HepG2 (cell line): Measurements from ENCODE around the gene CCDC197. TPM values are rescaled to one million over a fixed set of nuclear protein-coding genes. Genes with fewer than 3 reads are reported as not detected.
A peak's percentile ranks its signal among the peaks of the same experiment; 100 is the strongest.

Source experiments
- ATAC-seq: fragments of 200-7000 bp; cut with Tn5 transposase; 3 replicates; pipeline ENCODE4 v1.9.1; 2020; ENCODE audit warnings: mild to moderate bottlenecking, moderate library complexity
- BruUV-seq: library from RNA; stranded (reverse); fragments of 400-500 nt; replicated peaks from 2 replicates; lab custom pipeline; 2021; lab: Mats Ljungman, UMichigan
- CTCF ChIA-PET: fragments of 300-600 bp; formaldehyde crosslinking; extraction: SDS; loops from one replicate; lab custom pipeline; 2021; ENCODE audit warnings: low total read pairs, inconsistent platforms, low intra/inter-chr PET ratio; lab: Yijun Ruan, JAX
- POLR2A ChIA-PET: fragments of 350-600 bp; sonication (Branson Sonifier 250); formaldehyde crosslinking; loops from one replicate; lab custom pipeline; 2020; ENCODE audit warnings: antibody characterized with exemption, inconsistent platforms; lab: Yijun Ruan, JAX
- DNase-seq: peaks from one replicate; pipeline ENCODE4 v3.0.0-alpha.2; 2015; ENCODE audit warnings: low spot score
- FAIRE-seq: peaks from 3 replicates; lab custom pipeline; 2011; peaks lifted over from hg19 to GRCh38; lab: Jason Lieb, UNC
- H2AFZ ChIP-seq: one replicate; pipeline ENCODE4 v1.6.1; 2011; ENCODE audit warnings: low read length, inconsistent platforms
- H3K27ac ChIP-seq: fragments of 300-600 bp; 3 replicates; pipeline ENCODE4 v1.8.0; 2011; ENCODE audit warnings: mixed run types, mild to moderate bottlenecking, mixed read lengths, low read length, inconsistent platforms; ENCODE audit not compliant: insufficient read depth; ENCODE audit errors: extremely low read length
- H3K27me3 ChIP-seq, 2 experiments: fragments of 200-600 bp in 1 of 2; 2 replicates in 1 of 2; 3 replicates in 1 of 2; pipeline versions ENCODE4 v1.6.0 to v1.8.0; 2011; ENCODE audit warnings: low read length in 2 of 2, mild to moderate bottlenecking in 2 of 2, moderate library complexity in 2 of 2, inconsistent platforms in 1 of 2; ENCODE audit not compliant: insufficient read depth in 2 of 2, control insufficient read depth in 1 of 2
- H3K36me3 ChIP-seq, 2 experiments: fragments of 200-600 bp in 1 of 2; replicated peaks in 1 of 2; 2 replicates in 1 of 2; 3 replicates in 1 of 2; pipeline versions ENCODE4 v1.5.1 to v1.8.0; 2011; ENCODE audit warnings: low read length in 2 of 2, inconsistent platforms in 1 of 2; ENCODE audit not compliant: insufficient read depth in 2 of 2, control insufficient read depth in 1 of 2
- H3K4me1 ChIP-seq: 2 replicates; pipeline ENCODE4 v1.5.1; 2012; ENCODE audit warnings: low read length, inconsistent platforms; ENCODE audit not compliant: insufficient read depth
- H3K4me2 ChIP-seq: 2 replicates; pipeline ENCODE4 v1.6.0; 2011; ENCODE audit warnings: low read depth, low read length, inconsistent platforms
- H3K4me3 ChIP-seq, 3 experiments: fragments of 200-600 bp in 1 of 3; sonication (generic), shearing (Covaris generic) in 1 of 3; replicated peaks in 1 of 3; 2 replicates each; pipeline ENCODE4 v1.5.1; 2011 to 2016; ENCODE audit warnings: low read length in 3 of 3, inconsistent platforms in 2 of 3, low read depth in 2 of 3, mild to moderate bottlenecking in 2 of 3, control low read depth in 1 of 3, mixed read lengths in 1 of 3; ENCODE audit not compliant: insufficient read depth in 1 of 3
- H3K79me2 ChIP-seq: one replicate; pipeline ENCODE4 v1.6.1; 2011; ENCODE audit warnings: low read length, inconsistent platforms; ENCODE audit not compliant: insufficient read depth
- H3K9ac ChIP-seq: 2 replicates; pipeline ENCODE4 v1.6.0; 2011; ENCODE audit warnings: mild to moderate bottlenecking, low read depth, low read length, inconsistent platforms; ENCODE audit not compliant: insufficient read depth
- H3K9me3 ChIP-seq: 2 replicates; pipeline ENCODE4 v1.5.1; 2012; ENCODE audit warnings: mild to moderate bottlenecking, low read length
- H4K20me1 ChIP-seq: 2 replicates; pipeline ENCODE4 v1.6.0; 2011; ENCODE audit warnings: inconsistent platforms, mild to moderate bottlenecking, low read length, moderate library complexity; ENCODE audit not compliant: insufficient read depth
- KLF16 ChIP-seq, 2 experiments: sonication (generic) in 1 of 2; formaldehyde crosslinking in 1 of 2; IDR thresholded peaks; 2 replicates each; pipeline versions ENCODE4 v1.6.1 to v1.8.0; 2016 to 2023; ENCODE audit warnings: missing genetic modification reagents in 2 of 2, missing compliant biosample characterization in 1 of 2
- PAWR ChIP-seq: sonication (generic); formaldehyde crosslinking; IDR thresholded peaks from 2 replicates; pipeline ENCODE4 v1.4.0; 2020; ENCODE audit warnings: missing genetic modification reagents, mild to moderate bottlenecking, borderline replicate concordance
- RAD51 ChIP-seq: fragments of 450-650 bp; IDR thresholded peaks from 2 replicates; pipeline ENCODE4 v1.6.1; 2016; ENCODE audit warnings: borderline replicate concordance
- SIX1 ChIP-seq: sonication (generic); formaldehyde crosslinking; IDR thresholded peaks from 2 replicates; pipeline ENCODE4 v1.4.0; 2020; ENCODE audit warnings: missing genetic modification reagents, borderline replicate concordance
- WIZ ChIP-seq: sonication (generic); formaldehyde crosslinking; IDR thresholded peaks from 2 replicates; pipeline ENCODE4 v1.5.1; 2020; ENCODE audit warnings: mild to moderate bottlenecking, missing genetic modification reagents
- ZNF10 ChIP-seq: sonication (generic); formaldehyde crosslinking; IDR thresholded peaks from 2 replicates; pipeline ENCODE4 v1.4.0; 2020; ENCODE audit warnings: mild to moderate bottlenecking, low read depth, missing genetic modification reagents, borderline replicate concordance
- ZNF101 ChIP-seq: sonication (generic); formaldehyde crosslinking; IDR thresholded peaks from 2 replicates; pipeline ENCODE4 v1.4.0; 2020; ENCODE audit warnings: mild to moderate bottlenecking, low read depth, missing genetic modification reagents, borderline replicate concordance
- ZNF121 ChIP-seq: sonication (generic); formaldehyde crosslinking; IDR thresholded peaks from 2 replicates; pipeline ENCODE4 v1.5.0; 2020; ENCODE audit warnings: mild to moderate bottlenecking, missing genetic modification reagents
- ZNF563 ChIP-seq: sonication (generic); formaldehyde crosslinking; IDR thresholded peaks from 2 replicates; pipeline ENCODE4 v1.8.0; 2022; ENCODE audit warnings: mild to moderate bottlenecking, moderate library complexity, missing genetic modification reagents
- ZNF605 ChIP-seq: sonication (generic); formaldehyde crosslinking; IDR thresholded peaks from 2 replicates; pipeline ENCODE4 v1.8.0; 2022; ENCODE audit warnings: mild to moderate bottlenecking, missing genetic modification reagents
- WGBS: methylation state at CpG from one replicate; pipeline ENCODE4 v1.1.6; 2017; ENCODE audit warnings: low lambda C conversion rate; 5-methylcytosine and 5-hydroxymethylcytosine counted together
- in situ Hi-C: cut with HindIII; loops from 2 replicates; pipeline ENCODE4 v1.10.0; 2017; ENCODE audit warnings: low pct_unique_long_range_greater_than_20kb; ENCODE audit not compliant: extremely low pct_ligation_motif_present
- intact Hi-C: fragments of 100-400 bp; cut with micrococcal nuclease; formaldehyde crosslinking; loops from one replicate; pipeline ENCODE4 v1.10.0; 2022; ENCODE audit not compliant: unreplicated experiment
- polyA plus RNA-seq, 8 experiments: library from polyadenylated mRNA; depleted of rRNA in 3 of 8; stranded (reverse) in 7 of 8; unstranded in 1 of 8; fragments of >200 nt; fragmentation: Illumina TruSeq in 4 of 8; extraction: Trizol in 4 of 8; gene quantifications; 2 replicates each; pipeline versions ENCODE4 v1.2.1 to v1.2.3, GENCODE V29; 2011 to 2016; ENCODE audit warnings: low read depth in 4 of 8, missing spikeins in 1 of 8, mixed read lengths in 1 of 8; ENCODE audit not compliant: insufficient read depth in 1 of 8
- total RNA-seq, 5 experiments: library from RNA; depleted of rRNA; stranded (reverse); fragments of >200 nt; fragmentation: Illumina TruSeq; extraction: Trizol; gene quantifications; 2 replicates each; pipeline ENCODE4 v1.2.3, GENCODE V29; 2016; ENCODE audit warnings: low read depth in 1 of 5
- TF ChIP-seq, protein P1 (sequence below): sonication (generic); formaldehyde crosslinking; IDR thresholded peaks from 2 replicates; pipeline ENCODE4 v1.5.1; 2020; ENCODE audit warnings: mild to moderate bottlenecking, missing genetic modification reagents, moderate library complexity
- TF ChIP-seq, protein P2 (sequence below): sonication (generic); formaldehyde crosslinking; IDR thresholded peaks from 2 replicates; pipeline ENCODE4 v1.4.0; 2020; ENCODE audit warnings: missing genetic modification reagents
- TF ChIP-seq, protein P3 (sequence below): sonication (generic); formaldehyde crosslinking; IDR thresholded peaks from 2 replicates; pipeline ENCODE4 v1.9.0; 2021; ENCODE audit warnings: missing genetic modification reagents, borderline replicate concordance

The CCDC197 gene
- total and polyA plus RNA-seq, 2 of the 13 experiments (the other 11 are each of a cell fraction or from before 2014, with no cell fraction given) = 0.11 to 0.13 TPM

DNA sequence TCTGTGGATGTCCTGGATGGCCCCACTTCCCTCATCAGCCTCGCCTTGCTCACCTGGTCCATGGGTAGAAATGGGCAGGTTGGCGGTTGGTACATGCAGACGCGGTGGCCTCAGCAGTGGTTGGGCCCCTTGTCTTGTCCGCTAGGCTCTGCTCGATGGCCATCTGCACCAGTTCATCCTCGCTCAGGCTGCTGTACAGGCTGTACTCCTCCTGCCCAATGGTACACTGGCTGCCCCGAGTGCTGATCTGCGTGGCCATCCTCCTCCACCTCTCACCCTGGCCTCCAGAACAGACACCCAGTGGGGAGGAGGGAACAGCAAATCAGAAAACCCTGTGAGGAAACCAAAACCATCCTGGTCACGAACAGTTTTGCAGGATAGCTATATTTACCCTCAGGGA lies 32.8 kb upstream of the CCDC197 start (continued):
- no peak for TF ChIP-seq ZNF101
- TF ChIP-seq ZNF10 (CRISPR knock-in tag) = no peak
- no peak for TF ChIP-seq WIZ (CRISPR knock-in tag)
- no peak for TF ChIP-seq ZNF121 (CRISPR knock-in tag)
- TF ChIP-seq SIX1 = no peak
- TF ChIP-seq, protein P1, sequence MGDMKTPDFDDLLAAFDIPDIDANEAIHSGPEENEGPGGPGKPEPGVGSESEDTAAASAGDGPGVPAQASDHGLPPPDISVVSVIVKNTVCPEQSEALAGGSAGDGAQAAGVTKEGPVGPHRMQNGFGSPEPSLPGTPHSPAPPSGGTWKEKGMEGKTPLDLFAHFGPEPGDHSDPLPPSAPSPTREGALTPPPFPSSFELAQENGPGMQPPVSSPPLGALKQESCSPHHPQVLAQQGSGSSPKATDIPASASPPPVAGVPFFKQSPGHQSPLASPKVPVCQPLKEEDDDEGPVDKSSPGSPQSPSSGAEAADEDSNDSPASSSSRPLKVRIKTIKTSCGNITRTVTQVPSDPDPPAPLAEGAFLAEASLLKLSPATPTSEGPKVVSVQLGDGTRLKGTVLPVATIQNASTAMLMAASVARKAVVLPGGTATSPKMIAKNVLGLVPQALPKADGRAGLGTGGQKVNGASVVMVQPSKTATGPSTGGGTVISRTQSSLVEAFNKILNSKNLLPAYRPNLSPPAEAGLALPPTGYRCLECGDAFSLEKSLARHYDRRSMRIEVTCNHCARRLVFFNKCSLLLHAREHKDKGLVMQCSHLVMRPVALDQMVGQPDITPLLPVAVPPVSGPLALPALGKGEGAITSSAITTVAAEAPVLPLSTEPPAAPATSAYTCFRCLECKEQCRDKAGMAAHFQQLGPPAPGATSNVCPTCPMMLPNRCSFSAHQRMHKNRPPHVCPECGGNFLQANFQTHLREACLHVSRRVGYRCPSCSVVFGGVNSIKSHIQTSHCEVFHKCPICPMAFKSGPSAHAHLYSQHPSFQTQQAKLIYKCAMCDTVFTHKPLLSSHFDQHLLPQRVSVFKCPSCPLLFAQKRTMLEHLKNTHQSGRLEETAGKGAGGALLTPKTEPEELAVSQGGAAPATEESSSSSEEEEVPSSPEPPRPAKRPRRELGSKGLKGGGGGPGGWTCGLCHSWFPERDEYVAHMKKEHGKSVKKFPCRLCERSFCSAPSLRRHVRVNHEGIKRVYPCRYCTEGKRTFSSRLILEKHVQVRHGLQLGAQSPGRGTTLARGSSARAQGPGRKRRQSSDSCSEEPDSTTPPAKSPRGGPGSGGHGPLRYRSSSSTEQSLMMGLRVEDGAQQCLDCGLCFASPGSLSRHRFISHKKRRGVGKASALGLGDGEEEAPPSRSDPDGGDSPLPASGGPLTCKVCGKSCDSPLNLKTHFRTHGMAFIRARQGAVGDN (CRISPR knock-in tag) = no peak
- TF ChIP-seq PAWR = no peak
- TF ChIP-seq KLF16 (CRISPR knock-in tag; IDR thresholded peaks at IDR 0.05) = no peak
- no peak for TF ChIP-seq ZNF563

DNA sequence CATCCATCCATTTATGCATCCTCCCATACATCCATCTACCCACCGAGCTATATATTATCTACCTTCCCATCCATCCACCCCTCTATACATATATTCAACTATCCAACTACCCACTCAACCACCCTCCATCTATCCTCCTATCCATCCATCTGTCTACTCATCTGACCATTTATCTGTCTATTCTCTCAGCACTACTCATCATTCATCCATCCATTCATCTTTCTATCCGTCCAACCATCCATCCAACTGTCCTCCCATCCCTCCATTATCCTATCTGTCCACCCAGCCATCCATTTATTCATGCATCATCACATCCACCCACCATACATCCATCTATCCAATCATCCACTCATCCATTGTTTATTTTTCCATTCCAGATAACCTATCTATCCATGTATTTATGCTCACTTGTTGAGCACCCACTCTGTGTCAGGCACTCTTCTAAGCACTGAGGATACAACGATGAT lies 32.2 kb upstream of the CCDC197 start:
- Histone ChIP-seq H3K4me2 (no peak overlapping the region), H3K4me3 (no peak overlapping the region), H3K36me3 (no peaks in the 10 kb centered on the region), H4K20me1 (no peaks in the 10 kb centered on the region), H2AFZ (no peak overlapping the region), H3K79me2 (no peaks in the 10 kb centered on the region), H3K9ac (no peak overlapping the region), H3K27me3 (0 out of 5 replicates have a peak, but pooled peaks cover 1 to 4% of the 10 kb centered on the region in 2 experiments), H3K4me1 (peaks cover 52% of the 10 kb centered on the region), H3K9me3 (no peaks in the 10 kb centered on the region), H3K27ac (no peak overlapping the region)
- in situ Hi-C loops (no loop called here), intact Hi-C loops (no loop called here)
- ATAC-seq = no peak
- 70% methylated on average over 3 of the region's 3 CpGs for WGBS
- CTCF ChIA-PET = no interaction called here
- POLR2A ChIA-PET = interaction anchor here (1.0 to 1.6 kb wide), 3 partner anchors 8 to 16 kb away, joined by 3 to 5 read pairs (median 3); no protein-coding TSS in a partner anchor
- no peak for DNase-seq
- FAIRE-seq = no peak
- no TSS peak for BruUV-seq
- TF ChIP-seq ZNF605 (CRISPR knock-in tag) (no peak), ZNF121 (CRISPR knock-in tag) (no peak), RAD51 (0 out of 2 replicates have a peak, but pooled peaks have one; percentile 0)
- TF ChIP-seq, protein P2, sequence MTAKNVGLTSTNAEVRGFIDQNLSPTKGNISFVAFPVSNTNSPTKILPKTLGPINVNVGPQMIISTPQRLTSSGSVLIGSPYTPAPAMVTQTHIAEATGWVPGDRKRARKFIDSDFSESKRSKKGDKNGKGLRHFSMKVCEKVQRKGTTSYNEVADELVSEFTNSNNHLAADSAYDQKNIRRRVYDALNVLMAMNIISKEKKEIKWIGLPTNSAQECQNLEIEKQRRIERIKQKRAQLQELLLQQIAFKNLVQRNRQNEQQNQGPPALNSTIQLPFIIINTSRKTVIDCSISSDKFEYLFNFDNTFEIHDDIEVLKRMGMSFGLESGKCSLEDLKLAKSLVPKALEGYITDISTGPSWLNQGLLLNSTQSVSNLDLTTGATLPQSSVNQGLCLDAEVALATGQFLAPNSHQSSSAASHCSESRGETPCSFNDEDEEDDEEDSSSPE (CRISPR knock-in tag) = no peak
- TF ChIP-seq, protein P3, sequence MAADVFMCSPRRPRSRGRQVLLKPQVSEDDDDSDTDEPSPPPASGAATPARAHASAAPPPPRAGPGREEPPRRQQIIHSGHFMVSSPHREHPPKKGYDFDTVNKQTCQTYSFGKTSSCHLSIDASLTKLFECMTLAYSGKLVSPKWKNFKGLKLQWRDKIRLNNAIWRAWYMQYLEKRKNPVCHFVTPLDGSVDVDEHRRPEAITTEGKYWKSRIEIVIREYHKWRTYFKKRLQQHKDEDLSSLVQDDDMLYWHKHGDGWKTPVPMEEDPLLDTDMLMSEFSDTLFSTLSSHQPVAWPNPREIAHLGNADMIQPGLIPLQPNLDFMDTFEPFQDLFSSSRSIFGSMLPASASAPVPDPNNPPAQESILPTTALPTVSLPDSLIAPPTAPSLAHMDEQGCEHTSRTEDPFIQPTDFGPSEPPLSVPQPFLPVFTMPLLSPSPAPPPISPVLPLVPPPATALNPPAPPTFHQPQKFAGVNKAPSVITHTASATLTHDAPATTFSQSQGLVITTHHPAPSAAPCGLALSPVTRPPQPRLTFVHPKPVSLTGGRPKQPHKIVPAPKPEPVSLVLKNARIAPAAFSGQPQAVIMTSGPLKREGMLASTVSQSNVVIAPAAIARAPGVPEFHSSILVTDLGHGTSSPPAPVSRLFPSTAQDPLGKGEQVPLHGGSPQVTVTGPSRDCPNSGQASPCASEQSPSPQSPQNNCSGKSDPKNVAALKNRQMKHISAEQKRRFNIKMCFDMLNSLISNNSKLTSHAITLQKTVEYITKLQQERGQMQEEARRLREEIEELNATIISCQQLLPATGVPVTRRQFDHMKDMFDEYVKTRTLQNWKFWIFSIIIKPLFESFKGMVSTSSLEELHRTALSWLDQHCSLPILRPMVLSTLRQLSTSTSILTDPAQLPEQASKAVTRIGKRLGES (CRISPR knock-in tag) = no peak
